ENCODE measurements around the gene MAP2K6.
"Not testable (repeated sequence)": the region's sequence is repeated elsewhere in the genome, so short reads cannot be mapped to it uniquely, and the experiment has no call there.

MAP2K6 gene

DNA sequence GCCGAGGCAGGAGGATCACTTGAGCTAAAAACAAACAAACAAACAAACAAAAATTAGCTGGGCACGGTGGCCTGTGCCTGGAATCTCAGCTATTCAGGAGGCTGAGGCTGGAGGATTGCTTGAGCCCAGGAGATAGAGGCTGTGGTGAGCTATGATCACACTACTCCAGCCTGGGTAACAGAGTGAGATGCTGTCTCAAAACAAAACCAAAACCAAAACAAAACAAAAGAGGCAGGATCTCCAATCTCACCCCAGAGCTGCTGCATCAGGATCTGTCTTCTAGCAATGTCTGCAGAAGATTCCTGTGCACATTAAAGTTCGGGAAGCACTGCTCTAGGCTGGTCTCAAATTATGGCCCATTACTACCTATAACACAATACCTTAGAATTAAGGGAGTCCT lies 43.1 kb downstream of the MAP2K6 start:
- DNase-seq (ENCODE audit: low read depth, low spot score): no peak

DNA sequence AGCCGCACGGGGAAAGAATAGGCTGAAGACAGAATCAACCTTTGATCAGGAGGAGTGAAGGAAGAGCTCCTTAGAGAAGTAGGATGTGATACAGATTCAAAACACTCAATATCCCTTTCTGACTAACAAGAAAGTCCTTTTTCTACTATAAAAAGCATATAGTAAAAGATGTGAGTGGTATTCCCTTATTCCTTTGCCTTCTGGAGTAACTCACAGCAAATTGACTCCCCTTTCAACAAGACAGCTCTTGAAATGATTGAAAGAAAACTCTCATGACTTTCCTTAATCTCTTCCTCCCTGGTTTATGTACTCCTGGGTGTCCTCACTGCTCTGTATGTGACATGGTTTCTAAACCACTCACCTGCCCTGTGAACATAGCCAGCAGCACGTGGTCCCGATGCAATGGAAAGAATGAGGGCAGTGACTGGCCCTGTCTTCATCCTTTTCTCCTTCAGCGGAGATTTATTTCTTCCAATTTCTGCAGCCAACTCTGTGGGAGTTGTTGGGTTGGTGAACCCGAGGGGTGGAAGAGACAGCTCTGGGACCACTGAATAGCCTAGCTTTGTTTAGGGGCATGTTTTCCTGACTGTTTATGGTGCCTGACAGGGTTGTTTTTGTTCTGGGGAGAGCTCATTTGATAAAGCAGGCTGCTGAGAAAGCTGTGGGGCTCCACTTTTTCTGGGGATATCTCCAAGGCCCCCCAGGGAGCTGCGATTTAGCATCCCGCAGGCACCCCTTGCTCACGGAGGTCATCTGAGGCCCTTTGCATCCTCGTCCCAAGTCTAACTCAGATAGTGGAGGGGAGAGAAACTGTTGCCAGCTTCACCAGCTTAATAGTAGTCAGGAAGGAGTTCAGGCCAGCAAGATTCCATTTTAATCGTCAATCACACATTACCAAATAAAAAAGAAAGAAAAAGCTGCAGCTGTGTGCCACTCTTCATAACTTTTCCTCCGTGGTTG lies 46.7 kb downstream of the MAP2K6 start:
- DNase-seq (ENCODE audit: low read depth, low spot score): no peak

DNA sequence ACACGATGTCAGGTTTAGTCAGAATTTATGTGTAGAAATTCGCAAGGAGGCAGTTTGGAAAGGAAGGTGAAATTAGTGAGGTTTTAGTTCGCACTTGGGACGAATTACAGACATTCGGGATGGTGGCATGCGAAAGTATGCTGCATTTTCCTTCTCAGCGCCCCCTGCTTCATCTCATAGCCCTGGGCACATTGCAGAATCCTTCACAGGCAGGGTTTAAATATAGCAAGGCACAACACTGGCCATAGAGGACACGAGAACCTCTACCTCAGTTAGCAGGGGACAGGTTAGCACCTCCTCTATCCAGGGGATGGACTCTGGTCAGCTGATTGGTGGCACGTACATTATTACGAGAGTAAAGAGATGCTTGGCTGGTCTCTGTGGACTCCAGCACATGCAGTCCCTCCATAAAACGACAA lies 47.5 kb downstream of the MAP2K6 start:
- no peak for DNase-seq (ENCODE audit: low read depth, low spot score)

DNA sequence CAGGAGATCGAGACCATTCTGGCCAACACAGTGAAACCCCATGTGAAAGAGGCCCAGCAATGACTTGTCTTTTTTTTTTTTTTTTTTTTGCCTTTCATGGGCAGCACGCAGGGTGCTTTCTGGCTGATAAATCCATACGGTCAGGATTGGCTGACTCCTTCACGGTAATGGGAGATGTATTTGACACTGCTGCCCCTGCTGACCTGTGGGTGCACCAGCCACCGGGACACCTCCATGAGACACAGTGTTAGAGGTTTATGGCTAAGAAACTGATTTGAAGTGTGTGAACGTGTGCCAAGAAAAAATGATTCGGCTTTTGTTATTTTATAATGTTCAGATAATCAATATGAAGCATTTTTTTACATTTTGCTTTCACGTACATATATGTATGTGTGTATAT lies 48.4 kb downstream of the MAP2K6 start:
- DNase-seq (ENCODE audit: low read depth, low spot score): no peak

DNA sequence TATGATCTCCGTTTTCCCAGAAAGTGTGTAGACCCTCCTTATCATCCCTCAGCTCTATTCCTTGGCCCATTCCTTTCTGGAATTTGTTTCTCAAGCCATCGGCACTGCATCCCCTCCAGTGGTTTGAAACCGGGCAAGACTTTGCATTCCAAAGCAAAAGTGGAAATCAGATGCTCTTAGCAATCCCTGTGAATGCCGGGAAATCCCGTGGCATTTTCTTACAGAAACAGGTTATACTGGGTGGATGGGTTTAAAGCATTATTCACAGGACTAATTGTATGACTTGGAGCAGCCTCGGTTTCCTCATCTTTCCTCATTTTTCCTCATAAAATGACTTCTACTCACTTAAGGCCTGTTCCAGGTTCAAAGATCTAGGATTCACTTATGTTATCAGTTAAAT lies 52.0 kb downstream of the MAP2K6 start:
- no peak for DNase-seq (ENCODE audit: low read depth, low spot score)

DNA sequence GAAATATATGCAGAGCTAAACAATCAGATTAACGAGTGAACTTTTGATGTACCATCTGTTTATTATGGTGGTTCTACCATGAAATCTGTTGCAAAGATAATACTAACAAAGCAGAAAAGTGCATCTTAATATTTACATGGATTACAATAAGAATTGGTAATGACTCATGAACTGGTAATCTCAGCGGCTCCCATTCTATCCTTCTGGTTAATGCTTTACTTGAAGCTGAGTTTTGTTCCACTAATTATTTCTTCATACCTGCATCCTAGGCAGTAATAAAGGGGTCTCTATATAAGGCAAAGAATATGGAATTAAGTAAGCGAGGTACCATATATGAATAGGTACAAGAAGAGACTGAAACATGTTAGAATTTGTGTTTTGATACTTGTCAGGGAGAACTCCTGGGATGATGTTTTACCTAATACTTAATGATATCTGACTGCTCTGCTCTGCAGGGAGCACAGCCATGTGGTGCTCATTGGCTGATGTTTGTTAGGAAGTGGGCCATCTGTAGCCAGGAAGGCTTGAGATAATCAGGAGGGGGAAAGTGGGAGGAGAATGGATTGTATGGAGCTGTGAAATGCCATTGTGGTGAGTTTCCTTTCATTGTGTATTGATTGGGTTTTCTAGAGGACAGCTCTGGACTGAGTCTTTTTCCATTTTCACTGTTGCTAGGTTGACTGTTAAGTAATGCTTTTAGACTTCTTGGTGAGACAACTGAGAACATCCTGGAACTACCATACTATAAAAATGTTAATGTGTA lies 52.6 kb downstream of the MAP2K6 start:
- peak; percentile 61 for DNase-seq (ENCODE audit: low read depth, low spot score)

DNA sequence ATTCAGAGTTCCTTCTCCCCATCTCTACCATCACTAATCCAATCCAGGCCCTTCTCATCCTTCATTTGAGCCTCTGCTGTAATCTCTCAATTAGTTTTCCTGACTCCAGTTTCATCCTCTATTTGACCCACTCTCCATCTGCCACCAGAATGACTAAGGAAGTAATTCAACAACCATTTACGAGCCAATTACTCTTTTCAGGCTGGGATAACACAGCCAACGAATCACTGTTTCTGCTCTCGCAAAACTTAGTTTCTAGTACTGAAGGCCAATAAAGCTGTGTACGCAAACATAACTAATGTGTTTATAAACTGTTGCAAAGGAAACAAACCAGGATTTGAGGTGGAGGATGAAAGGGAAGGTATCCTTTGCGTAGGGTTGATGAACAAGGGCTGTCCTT lies 53.7 kb downstream of the MAP2K6 start:
- DNase-seq (ENCODE audit: low read depth, low spot score): no peak

DNA sequence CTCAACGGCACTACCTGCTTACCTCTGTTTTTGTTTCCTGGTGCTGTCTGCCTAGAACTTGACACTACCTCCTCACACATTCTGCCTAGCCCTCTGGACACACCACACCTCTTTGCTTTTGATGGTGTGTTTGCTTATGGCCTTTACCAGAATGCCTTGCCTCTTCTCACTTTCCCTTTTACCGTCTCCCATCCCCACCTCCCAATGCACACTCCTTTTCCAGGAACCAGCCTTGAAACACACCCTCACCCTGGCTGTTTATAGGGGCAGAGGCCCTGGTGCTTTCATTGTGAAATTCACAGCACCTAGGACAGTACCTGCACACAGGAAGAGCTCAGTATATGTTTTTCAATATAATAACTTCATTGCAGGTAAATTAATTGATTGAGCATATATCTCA lies 56.2 kb downstream of the MAP2K6 start:
- DNase-seq (ENCODE audit: low read depth, low spot score): no peak

DNA sequence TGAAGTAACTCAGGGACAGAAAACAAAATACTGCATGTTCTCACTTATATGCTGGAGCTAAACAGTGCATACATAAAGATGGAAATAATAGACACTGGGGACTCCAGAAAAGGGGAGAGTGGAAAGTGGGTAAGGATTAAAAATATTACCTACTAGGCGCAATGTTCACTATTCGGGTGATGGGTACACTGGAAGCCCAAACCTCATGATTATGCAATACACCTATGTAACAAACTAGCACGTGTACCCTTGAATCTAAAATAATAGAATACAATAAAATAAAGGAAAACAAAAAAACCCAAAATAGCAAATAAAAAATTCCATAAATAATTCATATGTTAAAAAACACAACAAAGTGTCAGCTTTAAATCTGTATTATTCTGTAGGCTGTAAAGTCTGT lies 56.9 kb downstream of the MAP2K6 start:
- DNase-seq (ENCODE audit: low read depth, low spot score): no peak

DNA sequence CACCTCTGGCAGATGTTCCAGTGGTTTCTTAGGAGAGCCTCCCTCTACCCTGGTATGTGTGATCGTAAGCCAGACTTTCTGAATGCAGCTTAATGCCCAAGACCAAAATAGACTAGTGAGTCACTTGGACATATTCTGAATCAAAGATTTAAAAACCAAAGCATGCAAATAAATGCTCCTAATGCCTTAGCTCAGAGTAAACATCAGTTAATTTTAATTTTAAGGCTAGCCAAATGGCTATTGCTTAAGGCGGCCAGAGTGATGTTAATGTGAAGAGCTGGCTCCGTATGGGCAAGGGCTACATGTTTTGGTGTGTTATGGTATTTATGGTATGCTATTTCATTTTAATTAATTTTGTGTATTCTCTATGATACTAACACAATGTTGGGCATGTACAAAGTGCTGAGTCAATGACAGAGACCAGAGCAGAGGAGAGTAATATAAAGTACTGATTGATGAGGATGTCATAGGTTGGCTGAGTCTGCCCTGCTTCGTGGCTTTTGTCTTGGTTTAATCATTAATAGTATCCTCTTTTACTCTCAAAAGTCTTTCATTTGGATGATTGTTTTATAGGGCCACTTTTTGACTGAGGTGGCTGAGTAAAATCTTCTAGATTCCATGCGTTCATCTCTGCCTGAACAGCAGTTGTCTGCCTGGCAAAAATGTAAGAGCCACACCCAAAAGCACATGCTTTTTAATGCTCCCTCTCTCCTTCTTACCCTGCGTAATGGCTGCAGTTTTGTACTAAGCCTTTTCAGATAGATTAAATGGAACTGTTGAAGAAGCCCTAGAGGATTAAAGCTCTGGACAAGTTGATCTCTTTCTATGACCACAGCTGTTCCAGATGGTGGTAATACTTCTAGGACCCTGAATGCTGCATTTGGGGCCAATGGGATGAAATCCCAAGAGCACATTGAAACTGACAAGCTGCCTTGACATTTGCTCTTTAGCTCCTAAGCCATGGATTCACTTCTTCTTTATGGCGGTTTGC lies 59.6 kb downstream of the MAP2K6 start:
- DNase-seq (ENCODE audit: low read depth, low spot score): no peak

DNA sequence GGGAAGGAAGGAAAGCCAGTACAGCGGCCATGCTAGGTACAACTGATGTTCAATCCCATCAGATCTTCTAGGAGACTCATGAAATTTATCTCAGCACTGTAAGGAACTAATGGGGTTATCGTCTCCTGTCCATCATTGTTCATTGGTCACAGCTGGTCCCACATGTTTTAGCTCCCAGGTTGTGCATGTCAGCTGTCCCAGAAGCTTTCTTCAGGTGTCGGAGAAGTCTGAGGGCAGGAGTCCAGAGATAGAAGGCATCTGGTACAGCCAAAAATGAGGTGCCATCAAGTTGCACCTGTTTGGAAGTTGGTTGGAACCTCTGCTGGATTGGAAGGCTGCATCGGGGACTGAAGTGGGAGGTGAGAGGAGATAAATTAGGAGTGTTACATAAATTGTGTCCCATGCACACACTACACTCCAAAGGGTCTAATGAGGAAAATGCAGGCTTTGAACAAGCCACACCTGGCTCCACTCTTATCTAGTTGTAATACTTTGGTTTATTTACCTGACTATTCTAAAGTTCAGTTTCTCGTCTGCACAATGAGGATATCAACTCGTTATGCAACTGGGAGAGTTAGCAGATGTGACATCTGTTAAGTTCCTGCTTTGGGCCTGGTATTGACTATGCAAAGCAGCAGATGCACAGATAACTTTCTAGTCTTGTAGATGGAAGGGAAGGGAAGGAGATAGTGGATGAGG lies 62.9 kb downstream of the MAP2K6 start:
- no peak for DNase-seq (ENCODE audit: low read depth, low spot score)

DNA sequence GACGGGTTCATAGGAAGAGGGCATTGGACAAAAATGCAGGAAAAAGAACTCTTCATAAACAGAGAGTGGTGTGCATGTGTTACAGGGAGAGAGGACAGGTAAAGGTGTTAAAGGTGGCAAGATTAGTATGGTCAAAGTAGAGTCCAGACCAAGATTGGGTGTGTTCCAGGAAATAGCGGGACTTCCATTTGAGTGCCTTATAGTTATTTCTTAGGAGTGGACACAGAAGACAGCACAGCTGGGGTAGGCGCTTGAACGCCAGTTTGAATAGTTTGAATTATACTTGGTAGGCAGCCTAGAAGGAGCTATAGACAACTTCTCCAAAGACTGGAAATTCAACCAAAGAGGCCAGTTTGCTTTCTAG lies 63.4 kb downstream of the MAP2K6 start:
- DNase-seq (ENCODE audit: low read depth, low spot score): no peak

DNA sequence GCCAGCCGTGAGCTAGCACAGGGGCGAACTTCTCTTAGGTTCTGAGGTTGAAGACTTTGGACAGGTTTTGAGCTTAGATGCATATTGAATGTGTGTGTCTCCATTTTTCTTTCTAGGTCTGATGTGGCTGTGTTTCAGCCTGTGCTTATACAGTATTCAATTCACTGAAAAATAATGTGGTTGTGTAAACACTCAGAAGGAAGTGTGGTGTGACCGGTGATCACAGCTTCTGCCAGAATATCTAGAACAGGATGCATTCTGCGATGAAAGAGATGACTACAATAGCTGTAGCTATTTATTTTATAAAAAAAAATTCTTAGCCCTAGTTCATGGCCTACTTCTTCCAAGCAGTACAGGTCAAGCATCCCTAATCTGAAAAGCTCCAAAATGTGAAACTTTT lies 64.4 kb downstream of the MAP2K6 start:
- DNase-seq (ENCODE audit: low read depth, low spot score): no peak

DNA sequence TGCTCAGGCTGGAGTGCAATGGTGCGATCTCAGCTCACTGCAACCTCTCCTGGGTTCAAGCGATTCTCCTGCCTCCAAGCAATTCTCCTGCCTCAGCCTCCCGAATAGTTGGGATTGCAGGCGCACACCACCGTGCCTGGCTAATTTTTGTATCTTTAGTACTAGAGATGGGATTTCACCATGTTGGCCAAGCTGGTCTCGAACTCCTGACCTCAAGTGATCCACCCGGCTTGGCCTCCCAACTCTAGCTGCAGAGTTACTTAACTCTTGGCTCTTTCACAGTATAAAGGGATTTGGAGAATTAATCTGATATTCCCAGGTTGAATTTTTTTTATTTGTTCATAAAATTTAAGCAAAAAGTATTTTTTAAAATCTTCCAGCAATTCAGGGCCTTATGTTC lies 65.3 kb downstream of the MAP2K6 start:
- DNase-seq (ENCODE audit: low read depth, low spot score): not testable (repeated sequence)

DNA sequence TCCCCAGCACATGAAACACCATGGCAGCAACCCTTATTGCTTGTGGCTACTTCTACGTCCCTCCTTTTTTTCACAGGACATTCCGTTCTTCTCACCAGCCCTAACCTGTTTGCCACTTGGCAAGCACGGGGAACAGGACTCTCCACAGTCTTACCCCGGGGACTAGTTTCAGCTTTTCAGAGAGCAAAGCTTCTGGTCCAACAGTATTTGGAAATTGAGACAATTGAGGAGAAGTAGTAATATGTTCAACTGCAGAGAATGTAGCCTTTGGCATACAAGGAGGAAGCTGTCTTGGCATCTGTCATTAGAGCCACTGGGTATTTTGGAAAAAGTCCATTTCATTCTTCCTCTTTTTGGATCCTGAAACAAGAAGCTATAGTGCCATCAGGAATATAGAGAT lies 65.7 kb downstream of the MAP2K6 start:
- DNase-seq (ENCODE audit: low read depth, low spot score): no peak

DNA sequence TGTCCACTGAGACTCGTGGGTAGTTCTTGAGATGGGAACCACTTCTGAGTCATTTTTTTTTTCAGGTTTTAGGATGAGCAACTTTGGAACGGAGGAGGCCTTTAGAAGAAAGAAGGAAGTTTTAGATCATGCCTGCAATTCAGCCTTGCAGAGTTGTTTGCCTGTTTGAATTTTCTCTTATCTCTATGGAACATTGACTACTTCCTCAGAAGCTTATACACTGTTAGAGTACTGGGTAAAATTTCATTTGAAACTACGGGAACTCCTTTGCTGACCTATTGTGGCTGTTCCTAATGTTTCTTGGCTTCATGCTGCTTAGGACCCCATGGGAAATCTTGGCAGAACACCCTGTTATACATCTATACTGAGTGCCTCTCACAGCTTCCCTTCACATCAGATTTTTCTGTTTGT lies 70.8 kb downstream of the MAP2K6 start:
- no peak for DNase-seq (ENCODE audit: low read depth, low spot score)

DNA sequence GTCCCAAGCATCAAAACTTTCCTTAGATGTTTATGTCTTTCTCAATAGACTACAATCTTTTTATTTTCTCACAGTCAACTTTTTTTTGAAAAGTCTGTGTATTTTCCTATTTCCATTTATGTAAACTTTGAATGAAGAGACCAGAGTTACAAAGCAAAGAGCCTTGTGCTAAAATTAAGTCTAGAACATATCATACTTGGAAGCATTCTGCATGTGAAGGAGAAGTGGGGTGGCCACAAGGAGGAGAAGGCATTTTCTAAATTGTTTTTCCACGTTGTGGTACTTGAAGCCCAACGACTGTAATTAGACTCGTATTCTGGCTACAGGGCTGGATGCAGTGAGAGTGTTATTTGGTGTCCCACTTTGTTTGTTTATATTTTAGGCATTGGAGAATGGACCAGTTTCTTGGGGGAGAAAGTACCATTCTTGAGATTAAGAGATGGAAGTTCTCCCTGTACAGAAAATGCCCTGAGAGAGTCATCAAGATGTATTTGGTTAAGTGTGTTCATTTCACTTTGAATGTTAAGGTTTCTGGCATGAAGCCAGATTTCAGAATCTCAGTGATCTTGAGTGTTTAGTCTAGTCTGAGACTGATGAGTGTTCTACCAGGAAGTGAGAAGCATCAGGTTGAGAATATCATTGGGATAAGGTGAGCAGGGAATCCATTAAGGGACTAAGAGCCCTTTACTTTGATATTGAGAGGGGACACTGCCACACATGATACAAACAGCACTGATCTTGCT lies 71.6 kb downstream of the MAP2K6 start:
- DNase-seq (ENCODE audit: low read depth, low spot score): no peak

DNA sequence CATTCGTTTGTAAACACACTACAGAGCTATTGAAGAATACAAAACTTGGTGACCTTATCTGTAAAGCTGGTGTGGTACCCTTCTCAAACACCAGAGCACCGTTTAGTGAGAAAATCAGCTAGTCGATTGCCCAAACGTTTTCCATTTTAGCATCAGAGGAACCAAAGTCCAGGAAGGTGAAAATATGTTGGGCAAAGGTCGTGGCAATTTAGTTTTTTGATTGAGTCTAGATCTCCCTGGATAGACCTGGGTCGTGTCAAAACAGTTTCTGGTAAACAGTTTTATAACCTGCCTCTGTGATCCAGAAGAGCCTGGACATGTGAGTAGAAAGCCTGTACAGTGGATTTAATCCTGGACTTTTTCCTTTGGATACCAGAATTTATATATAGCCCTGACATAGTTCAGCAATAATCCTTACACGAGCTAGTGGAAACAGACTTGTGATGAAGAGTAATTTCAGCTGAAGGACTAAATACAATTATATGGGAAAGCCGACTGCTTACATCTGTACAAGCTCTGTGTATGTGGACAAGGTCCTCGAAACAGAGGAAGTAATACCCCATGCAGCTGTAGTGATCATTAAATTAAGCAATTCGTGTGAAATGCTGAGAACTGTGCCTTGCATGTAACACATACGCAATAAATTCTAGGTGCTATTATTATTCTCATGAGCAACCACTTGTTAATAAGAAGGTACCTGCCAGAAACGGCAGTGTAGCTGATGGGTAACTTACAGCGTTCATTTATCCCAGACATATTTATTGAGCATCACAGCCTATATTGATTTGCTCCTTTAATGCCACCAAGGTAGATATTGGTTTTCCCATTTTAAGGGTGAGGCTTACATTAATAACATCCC lies 72.5 kb downstream of the MAP2K6 start:
- DNase-seq (ENCODE audit: low read depth, low spot score): no peak

DNA sequence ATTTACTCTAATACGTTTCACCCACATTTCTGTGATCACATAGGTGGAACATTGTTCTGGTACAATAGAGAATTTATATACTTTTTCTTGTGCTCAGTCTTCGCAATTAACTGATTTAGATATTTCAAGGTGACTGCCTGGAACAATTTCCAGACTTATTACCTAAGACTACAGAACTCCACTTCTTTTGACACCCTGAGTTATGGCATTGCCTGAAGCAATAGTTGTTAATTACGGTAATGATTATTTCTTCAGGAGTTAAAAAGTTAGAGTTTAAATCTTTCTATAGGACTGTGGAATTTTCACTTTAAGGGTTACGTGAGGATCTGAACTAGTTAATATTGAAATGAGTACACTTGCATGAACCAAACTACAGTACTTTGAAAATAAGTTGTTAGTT lies 74.8 kb downstream of the MAP2K6 start:
- DNase-seq (ENCODE audit: low read depth, low spot score): no peak
